NCI-H524 treated with DMSO at 0.1 percent for 48 hours (cell line): ENCODE results near the gene SND1.
A peak's percentile ranks its signal among the peaks of the same experiment; 100 is the strongest.

Experiments used
- DNase-seq: peaks from one replicate; lab custom pipeline; 2025; lab: John Stamatoyannopoulos, UW

Gene SND1

DNA sequence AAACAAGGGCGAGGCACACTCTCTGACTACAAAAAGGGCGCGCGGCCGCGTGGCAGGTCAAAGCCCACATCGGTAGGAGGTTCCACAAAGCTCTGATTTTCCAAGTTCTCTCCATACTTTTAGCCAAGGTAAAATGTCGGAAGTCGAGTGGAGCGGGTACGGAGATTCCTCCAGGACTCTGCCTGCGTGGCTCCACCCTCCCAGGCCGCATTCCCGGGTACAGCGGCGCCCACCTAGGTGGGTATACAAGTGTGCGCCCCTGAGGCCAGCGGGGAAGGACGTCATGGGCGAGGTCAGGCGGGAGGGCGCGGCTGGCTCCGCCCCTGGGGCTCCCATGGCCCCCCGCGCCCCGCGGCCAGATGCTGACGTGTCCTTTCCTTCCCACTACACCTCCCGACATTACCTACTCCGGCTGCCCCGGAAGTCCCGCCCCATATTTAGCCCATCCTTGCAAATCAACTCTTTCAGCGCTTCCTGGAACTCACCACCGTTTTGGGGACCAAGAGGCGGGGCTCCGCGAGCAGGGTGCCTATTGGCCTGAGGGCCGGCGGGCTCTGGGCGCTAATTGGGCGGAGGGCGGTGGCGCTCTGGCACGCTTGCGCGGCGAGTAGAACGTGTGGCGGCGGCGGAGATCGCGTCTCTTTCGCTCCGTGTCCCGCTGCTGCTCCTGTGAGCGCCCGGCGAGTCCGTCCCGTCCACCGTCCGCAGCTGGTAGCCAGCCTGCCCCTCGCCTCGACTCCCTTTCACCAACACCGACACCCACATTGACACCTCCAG is at the start of gene SND1:
Gene SND1 (plus strand): TSS at position 639 of the 777 bp plus-strand sequence. CDS start 180 bp downstream, outside the sequence.
- DNase-seq: peak; percentile 97

DNA sequence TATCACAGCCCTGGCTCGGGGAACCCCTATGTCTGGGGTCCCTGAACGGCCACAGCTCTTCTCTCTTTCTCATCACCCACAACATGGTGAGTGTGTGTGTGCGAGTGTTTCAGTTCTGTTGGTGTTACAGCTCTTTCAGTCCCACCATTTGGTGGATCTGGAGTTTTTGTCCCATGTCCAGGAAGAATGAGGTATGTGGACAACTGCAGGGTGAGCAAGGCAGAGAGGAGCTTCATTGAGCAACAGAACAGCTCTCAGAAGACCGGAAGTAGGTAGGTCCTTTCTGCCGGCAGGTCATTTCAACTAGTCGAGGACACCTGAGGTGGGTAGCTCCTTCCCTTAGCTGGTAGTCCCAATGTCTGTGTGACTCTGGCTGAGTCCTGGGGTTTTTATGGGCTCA is 43.5 kb upstream of the SND1 start:
- no peak for DNase-seq

DNA sequence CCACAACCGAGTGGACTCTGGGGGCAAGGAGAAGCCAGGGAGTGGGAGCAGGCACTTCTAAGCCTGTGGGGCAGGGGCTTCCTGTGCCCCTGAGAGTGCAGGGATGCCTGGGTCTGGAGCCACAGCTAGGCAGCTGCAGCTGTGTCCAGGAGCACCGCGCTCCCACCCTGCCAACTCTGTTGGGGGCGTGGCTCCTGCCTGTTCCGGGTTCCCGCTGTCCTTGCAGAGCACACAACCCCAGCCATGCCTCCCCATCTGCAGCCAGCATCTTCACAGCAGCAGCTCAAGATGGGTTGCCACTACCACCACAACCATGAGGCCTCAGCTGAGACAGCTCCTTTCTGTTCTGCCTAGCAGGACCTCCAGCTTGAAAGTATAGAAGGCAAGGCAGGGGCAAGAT is 42.7 kb upstream of the SND1 start:
- DNase-seq: no peak

DNA sequence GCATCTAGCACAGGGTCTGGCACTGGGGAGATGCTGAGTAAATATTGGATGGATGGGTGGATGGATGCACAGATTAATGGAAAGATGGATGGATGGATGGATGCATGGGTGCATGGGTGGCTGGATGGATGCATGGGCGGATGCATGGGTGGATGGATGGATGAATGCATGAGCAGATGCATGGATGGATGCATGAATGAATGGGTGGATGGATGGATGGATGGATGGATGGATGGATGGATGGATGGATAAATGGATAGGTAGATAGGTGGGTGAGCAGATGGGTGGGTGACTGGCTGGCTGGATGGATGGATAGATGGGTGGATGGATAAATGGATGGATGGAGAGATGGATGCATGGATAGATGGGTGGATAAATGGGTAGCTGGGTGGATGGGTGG is 39.7 kb upstream of the SND1 start:
- no peak for DNase-seq

DNA sequence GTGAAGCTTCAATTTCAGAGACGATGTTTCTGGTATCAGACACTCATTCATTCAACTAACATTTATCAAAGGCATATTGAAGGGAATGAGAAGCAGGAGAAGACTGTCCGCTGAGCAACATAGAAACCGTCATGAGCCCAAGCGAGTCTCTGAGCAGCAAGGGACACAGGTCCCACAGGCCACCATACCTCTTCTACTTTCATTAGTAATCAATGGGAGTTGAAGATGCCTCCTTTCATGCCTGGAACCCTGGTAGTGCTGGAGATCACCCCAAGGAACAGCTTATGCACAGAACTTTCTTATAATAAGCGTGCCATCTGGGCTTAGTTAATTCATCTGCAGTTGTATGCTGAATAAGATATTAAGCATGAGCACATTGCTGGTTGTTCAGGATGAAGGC is 35.3 kb upstream of the SND1 start:
- DNase-seq: no peak

DNA sequence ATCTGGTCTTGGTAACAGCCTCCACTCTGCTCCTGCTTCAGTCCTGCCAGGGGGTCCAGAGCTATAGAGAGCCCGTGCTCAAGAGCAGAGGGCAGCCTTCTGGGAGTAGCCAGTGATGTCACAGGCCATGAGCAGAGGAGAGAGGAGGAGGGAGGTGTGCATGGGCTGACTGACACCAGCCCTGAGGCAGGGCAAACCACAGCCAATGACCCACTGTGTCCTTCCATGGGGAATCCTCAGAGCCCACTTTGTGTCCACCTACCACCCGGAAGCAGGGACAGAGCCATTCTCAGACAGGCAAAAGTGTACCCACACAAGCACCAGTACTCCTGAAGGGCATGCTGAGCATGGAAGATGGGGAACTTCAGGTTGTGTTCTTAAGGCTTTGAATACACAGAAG is 34.0 kb upstream of the SND1 start, which contains the start of gene PAX4:
Gene PAX4 (minus strand): TSS at position 101 of the 400 bp plus-strand sequence. CDS start 2,214 bp downstream, outside the sequence.
- no peak for DNase-seq

DNA sequence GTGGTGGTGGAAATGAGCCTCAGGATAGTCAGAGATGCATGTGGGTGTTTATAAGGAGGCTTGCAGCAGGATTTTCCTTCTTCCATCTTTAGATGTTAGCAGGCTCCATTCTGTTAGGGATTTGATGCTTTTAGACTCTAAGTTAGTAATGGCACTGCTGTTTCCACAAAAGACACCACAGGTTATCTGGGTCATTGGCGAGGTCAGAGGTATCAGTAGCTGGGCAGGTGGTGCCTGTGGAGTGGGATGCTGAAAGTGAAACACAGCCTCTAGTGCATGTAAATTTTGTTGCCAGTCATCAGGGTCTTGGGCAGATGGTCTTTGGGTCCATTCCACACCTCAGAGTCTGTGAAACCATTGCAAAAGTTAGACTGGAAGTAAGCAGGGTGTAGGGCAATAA is 33.2 kb upstream of the SND1 start:
- no peak for DNase-seq

DNA sequence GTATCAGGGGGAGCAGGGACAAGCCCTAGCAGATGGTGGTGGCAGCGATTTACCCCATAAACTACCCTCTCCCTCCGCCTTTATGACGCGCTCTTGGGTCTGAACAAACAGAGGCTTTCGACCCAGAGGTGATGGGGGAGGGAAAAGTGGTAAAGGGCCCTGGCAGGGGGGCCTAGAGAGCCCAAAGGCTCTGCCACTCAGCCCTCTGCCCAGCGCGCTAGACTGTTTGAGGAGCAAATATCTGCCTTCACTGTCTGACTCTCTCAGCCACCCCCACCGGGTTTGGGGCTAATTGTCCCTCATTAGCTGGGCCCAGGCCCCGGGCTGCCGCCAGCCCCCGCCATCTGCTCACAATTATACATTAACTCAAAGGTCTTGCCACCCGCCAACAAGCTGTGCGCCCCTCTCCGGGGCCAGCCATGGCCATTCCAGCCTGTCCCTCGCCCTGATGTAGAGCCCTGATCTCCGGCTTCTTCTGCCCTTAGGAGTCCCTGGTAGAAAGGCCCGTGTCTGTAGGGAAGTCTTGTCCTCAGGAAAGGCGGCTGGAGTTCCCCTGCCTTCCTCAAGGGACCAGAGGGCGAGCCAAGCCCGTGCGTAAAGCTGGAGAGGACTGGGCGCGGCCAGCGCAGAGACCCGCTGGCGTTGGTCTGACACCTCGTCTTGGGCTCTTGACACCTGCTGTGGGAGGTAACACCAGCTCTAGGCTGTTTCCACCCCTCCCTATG is 32.2 kb upstream of the SND1 start:
- DNase-seq: no peak

DNA sequence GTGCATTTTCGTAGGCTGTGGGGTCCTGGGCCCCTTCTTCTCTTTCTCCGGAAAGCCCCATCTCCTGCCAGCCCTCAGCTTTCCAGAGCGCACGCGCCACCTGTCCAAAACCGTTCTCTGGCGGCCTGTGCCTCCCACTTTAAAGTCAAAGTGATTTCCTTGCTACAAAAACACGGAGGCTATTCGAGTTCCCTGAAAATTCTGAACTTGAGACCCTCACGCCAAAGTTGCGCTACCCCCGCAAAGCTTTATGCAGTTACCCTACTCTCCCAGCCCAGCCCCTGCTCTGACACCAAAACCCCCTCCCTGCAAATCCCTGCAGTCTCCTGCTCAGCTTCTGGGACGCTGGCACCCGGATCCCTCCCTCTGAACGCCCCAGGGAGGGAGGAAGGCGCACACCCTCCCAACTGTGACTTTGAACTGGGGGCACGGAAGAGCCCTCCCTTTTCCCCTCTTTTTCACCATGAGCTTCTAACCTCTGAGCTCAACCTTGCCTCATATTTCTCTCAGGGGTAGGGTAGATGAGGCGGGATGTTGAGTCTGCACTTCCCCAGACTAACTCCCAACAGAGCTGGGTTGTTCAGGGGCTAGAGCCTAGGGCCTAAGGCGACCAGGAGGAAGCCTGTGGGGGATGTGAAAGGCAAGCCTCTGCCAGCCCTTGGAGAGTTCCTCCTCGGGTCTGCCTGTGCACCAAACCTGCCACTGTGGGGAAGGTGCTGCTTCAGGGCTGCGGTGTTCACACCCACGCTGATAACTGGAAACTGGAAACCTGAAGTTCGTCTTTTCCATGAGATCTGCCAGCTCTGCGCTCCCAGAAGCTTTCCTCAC is 31.4 kb upstream of the SND1 start:
- DNase-seq: no peak

DNA sequence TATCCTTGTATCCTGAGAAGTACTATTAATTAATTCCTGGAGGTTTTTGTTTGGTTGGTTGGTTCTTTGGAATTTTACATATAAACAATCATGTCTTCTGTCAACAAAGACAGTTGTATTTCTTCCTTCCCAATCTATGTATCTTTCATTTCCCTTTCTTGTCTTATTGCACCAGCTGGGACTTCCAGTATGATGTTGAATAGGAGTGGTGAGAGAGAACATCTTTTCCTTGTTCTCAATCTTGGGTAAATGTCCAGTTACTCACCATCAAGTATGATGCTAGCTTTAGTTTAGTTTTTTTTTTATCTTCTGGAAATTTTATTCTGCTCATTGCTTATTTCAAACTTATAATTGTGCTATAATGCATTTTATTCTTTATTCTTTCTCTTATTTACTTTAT is 26.7 kb upstream of the SND1 start:
- DNase-seq: no peak

DNA sequence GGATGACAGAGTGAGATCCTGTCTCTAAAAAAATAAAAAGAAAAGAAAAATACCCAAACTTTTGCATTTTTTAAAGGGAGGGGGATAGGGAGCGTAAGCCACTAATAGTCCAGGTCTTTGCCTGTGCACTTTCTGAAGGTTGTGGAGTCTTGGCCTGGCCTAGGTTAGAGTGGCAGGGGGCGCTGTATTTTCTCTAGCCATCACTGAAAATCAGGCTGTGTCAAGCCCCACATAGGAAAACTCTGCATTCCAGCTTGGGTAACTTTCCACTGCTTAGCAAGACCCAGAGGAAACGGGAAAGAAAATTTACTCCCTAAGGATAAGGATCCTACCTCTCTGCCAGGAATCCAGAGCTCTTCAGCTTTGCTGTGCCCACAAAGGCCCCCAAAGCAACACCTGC is 23.5 kb upstream of the SND1 start:
- no peak for DNase-seq

DNA sequence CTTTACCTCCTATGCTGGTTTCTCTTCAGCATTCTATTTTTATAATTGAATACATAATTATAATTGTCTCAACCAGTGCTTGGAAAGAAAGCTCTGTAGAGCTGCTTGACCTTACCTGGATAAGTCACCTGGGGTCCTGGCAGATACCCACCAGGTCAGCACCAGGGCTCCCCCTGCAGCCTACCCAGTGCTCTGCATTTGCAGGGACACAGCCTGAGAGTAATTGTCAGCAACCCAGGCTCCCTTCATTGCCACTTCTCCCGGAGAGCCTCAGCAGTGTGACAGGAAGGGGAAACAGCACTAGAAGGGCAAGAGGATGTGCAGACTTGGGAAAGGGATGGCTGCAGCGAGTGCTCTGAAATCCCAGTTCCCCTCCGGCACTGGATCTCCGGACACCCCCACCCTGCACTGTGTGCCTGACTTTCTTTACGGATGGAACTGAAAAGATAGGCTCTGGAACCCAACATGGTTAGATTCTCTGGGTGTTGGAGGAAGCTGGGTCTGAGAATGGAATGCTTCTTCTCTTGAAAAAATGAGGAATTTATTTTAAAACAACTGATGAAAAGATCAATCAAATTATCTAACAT is 22.6 kb upstream of the SND1 start:
- no peak for DNase-seq

DNA sequence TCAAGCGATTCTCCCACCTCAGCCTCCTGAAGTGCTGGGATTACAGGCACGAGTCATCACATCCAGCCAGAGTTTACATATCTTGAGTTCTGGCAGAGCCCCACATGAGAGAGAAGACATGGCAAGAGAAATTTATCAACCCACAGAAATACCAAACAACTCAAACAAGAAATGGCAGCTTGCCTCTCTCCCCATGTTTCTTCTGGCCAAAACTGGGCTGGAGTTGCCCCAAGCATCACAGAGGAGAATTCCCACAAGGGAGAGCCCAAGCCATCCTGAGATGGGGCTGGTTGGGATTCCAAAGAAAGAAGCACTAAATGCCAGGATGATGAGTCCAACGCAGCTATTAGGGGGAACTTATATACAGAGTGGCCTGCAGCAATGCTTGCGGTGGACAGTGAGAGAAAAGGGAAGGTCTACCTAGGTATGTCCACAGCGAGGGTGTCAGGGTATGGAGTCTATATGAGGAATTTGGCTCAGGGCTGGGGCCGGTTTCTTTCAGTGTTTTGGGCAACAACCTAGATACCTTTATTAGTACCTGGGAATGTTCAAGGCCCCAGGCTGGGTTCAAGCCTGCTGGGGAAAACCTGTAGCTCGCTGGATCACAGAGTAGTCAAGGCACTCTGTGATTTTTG is 19.6 kb upstream of the SND1 start:
- DNase-seq: no peak

DNA sequence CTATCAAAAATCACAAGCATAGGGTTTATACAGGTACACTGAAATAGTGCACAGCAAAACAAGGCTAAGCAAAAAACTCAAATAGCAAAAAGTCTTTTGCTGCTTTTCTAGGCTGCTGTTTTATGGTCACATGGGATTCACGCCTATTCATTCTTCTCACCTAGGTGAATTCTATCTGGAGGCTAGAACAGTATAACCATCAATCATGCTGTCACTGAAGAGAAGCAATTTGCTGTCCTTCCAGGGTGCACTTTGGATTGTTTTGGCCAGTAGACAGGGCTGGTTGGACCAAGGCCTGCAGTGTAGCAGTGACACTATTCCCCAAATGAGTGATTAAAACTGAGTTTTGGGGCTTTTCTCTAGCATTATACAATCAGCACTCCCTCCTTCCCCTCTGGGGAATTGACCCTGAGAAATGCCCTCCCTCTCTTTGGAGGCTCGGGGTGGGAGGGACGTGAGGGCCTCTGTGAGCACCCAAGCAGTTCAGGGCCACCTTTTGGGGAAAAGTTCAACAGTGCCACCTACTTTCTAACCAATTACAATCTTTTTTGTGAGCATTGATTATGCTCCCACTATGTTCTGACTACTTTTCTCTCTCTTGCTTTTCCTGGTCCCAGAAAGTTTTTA is 16.2 kb upstream of the SND1 start:
- DNase-seq: no peak

DNA sequence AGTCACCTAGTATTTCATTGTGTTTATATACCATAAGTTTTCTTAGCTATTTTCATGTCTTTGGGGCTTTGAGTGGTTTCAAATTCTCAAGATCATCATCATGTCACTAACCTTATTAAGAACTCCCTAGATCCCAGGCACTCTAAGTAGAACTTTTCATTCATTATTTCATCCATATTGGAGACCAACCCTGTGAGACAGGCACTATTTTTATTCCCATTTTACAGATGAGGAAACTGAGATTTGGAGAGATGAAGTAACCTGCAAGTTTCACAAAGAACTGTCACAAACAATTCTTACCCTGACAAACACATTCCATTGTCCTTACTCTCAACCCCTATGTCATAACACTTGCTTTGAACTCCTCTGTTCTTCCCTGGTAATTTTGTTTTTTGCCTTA is 13.8 kb upstream of the SND1 start:
- no peak for DNase-seq

DNA sequence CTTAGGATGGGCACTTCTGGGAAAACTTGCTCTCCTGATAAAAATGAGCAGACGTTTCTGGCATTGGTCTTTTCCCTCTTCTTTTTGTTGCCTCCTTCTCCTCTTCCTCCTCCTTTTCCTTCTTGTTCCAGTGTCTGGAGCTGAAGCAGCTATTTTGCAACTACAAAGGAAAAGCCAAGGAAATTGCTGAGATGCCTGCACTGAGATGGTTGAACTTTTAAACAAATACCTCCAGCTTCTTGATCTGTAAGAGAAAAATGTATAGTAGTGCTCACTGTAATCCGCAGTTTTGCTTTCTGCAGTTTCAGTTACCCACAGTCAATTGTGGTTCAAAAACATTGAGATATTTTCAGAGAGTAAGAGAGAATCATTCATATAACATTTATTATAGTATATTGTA is 7.5 kb upstream of the SND1 start:
- DNase-seq: no peak

DNA sequence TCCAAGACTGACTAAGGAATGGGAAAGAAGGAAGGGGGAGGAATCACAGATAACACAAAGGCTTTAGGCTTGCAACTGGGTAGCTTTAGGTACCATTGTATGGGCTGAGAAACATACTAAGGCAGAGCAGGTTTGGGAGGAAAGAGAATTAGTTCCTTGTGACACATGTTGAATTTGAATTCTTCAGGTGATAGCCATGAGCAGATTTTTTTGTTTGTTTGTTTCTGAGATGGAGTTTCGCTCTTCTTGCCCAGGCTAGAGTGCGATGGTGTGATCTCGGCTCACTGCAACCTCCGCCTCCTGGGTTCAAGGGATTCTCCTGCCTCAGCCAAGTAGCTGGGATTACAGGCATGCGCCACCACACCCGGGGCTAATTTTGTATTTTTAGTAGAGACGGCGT is 4.4 kb upstream of the SND1 start:
- no peak for DNase-seq

DNA sequence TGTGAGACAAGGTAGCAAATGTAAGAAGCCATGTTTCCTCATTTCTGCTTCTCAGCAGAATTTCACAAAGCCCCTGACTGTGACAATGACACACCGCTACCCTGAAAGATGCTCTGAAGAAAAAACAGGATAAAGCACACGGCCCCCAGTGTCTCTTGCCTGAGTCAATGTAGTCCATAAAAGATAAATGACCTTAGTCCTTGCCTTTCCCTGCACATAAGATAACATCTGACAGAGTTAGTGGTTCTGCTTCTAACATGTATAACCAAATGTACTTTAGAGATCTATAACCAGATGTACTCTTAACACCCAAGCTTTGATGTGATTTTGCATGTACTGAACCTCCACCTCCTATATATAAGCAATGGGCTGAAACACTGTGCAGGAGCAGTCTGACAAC is 3.0 kb upstream of the SND1 start:
- DNase-seq: no peak

DNA sequence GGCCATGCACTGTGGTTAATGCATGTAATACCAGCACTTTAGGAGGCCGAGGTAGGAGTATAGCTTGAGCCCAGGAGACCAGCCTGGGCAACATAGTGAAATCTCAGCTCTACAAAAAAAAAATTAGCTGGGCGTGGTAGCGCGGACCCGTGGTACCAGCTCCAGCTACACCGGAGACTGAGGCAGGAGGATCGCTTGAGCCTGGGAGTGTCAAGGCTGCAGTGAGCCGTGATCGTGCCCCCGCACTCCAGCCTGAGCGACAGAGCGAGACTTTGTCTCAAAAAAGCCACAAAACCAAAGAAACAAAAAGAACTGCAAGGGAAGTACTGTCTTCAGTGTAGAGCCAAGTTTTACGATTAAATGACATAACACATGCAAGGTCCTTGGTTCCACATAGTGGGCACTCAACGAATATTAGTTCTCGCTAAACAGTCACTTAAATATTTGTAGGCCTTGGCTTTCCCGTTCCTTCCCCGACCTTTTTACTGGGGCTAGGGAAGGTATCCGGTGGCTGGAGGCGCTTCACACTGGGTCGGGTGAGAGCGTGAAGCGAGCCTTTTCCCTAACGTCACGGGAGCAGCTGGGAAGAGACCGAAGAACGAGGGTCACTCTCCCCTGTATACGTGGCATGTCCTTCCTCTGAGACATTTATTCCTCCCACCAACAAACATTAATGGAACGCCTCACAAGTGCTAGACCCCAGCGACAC is 993 bp upstream of the SND1 start:
- DNase-seq: no peak

DNA sequence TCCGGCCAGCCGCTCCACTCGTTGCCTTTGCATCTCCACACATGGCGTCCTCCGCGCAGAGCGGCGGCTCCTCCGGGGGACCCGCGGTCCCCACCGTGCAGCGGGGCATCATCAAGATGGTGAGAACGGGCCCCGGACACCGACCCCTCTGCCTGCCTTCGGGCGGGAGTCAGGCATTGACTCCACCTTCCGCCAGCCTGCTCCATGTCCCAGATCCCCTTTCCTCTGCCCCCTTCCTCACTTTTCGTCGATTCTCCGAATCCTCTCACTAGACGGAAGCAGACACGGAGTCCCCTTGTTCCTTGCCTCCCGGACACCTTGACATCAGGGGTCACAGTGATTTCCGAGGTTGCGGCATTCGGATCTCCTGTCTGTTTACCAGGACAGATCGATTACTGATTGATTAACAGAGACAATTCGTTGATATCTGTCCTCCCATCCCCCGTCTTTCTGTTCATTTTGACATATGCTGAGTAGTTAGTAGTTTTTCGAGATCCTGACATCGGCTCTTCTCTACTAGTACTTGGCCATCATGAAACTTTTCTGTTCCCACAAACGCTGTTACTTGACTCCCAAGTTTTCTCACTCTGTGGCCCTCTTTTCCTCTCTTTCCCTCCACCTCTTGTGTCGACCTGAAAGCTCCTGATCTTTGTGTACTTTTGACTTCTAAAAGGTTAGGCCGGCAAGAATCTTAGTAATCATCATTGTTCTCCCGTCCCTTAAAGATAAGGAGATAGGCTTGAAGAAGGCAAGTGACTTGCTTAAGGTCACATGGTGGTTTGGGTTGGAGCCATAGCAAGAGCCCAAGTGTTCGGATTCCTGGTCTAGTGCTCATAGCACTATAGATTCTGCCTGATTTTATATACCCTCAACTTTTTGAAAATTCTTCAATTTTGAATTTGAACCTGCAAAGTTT is 597 bp downstream of the SND1 start:
- DNase-seq: no peak
